HepG2 (cell line): ENCODE data around the gene AUTS2. TPM values are rescaled to one million over a fixed set of nuclear protein-coding genes. Genes with fewer than 3 reads are reported as not detected.

ENCODE experiments used
- ATAC-seq: fragments of 200-7000 bp; cut with Tn5 transposase; 3 replicates; pipeline ENCODE4 v1.9.1; 2020; ENCODE audit warnings: mild to moderate bottlenecking, moderate library complexity
- BruUV-seq: library from RNA; stranded (reverse); fragments of 400-500 nt; replicated peaks from 2 replicates; lab custom pipeline; 2021; lab: Mats Ljungman, UMichigan
- CTCF ChIA-PET: fragments of 300-600 bp; formaldehyde crosslinking; extraction: SDS; loops from one replicate; lab custom pipeline; 2021; ENCODE audit warnings: low total read pairs, inconsistent platforms, low intra/inter-chr PET ratio; lab: Yijun Ruan, JAX
- POLR2A ChIA-PET: fragments of 350-600 bp; sonication (Branson Sonifier 250); formaldehyde crosslinking; loops from one replicate; lab custom pipeline; 2020; ENCODE audit warnings: antibody characterized with exemption, inconsistent platforms; lab: Yijun Ruan, JAX
- DNase-seq: peaks from one replicate; pipeline ENCODE4 v3.0.0-alpha.2; 2015; ENCODE audit warnings: low spot score
- FAIRE-seq: peaks from 3 replicates; lab custom pipeline; 2011; peaks lifted over from hg19 to GRCh38; lab: Jason Lieb, UNC
- H2AFZ ChIP-seq: one replicate; pipeline ENCODE4 v1.6.1; 2011; ENCODE audit warnings: low read length, inconsistent platforms
- H3K27ac ChIP-seq: fragments of 300-600 bp; 3 replicates; pipeline ENCODE4 v1.8.0; 2011; ENCODE audit warnings: mixed run types, mild to moderate bottlenecking, mixed read lengths, low read length, inconsistent platforms; ENCODE audit not compliant: insufficient read depth; ENCODE audit errors: extremely low read length
- H3K27me3 ChIP-seq, 2 experiments: fragments of 200-600 bp in 1 of 2; 2 replicates in 1 of 2; 3 replicates in 1 of 2; pipeline versions ENCODE4 v1.6.0 to v1.8.0; 2011; ENCODE audit warnings: low read length in 2 of 2, mild to moderate bottlenecking in 2 of 2, moderate library complexity in 2 of 2, inconsistent platforms in 1 of 2; ENCODE audit not compliant: insufficient read depth in 2 of 2, control insufficient read depth in 1 of 2
- H3K36me3 ChIP-seq, 2 experiments: fragments of 200-600 bp in 1 of 2; replicated peaks in 1 of 2; 2 replicates in 1 of 2; 3 replicates in 1 of 2; pipeline versions ENCODE4 v1.5.1 to v1.8.0; 2011; ENCODE audit warnings: low read length in 2 of 2, inconsistent platforms in 1 of 2; ENCODE audit not compliant: insufficient read depth in 2 of 2, control insufficient read depth in 1 of 2
- H3K4me1 ChIP-seq: 2 replicates; pipeline ENCODE4 v1.5.1; 2012; ENCODE audit warnings: low read length, inconsistent platforms; ENCODE audit not compliant: insufficient read depth
- H3K4me2 ChIP-seq: 2 replicates; pipeline ENCODE4 v1.6.0; 2011; ENCODE audit warnings: low read depth, low read length, inconsistent platforms
- H3K4me3 ChIP-seq, 3 experiments: fragments of 200-600 bp in 1 of 3; sonication (generic), shearing (Covaris generic) in 1 of 3; replicated peaks in 1 of 3; 2 replicates each; pipeline ENCODE4 v1.5.1; 2011 to 2016; ENCODE audit warnings: low read length in 3 of 3, inconsistent platforms in 2 of 3, low read depth in 2 of 3, mild to moderate bottlenecking in 2 of 3, control low read depth in 1 of 3, mixed read lengths in 1 of 3; ENCODE audit not compliant: insufficient read depth in 1 of 3
- H3K79me2 ChIP-seq: one replicate; pipeline ENCODE4 v1.6.1; 2011; ENCODE audit warnings: low read length, inconsistent platforms; ENCODE audit not compliant: insufficient read depth
- H3K9ac ChIP-seq: 2 replicates; pipeline ENCODE4 v1.6.0; 2011; ENCODE audit warnings: mild to moderate bottlenecking, low read depth, low read length, inconsistent platforms; ENCODE audit not compliant: insufficient read depth
- H3K9me3 ChIP-seq: 2 replicates; pipeline ENCODE4 v1.5.1; 2012; ENCODE audit warnings: mild to moderate bottlenecking, low read length
- H4K20me1 ChIP-seq: 2 replicates; pipeline ENCODE4 v1.6.0; 2011; ENCODE audit warnings: inconsistent platforms, mild to moderate bottlenecking, low read length, moderate library complexity; ENCODE audit not compliant: insufficient read depth
- CBX1 ChIP-seq: IDR thresholded peaks from one replicate; pipeline ENCODE4 v1.6.1; 2016; ENCODE audit warnings: antibody characterized with exemption, low read depth
- HBP1 ChIP-seq: IDR thresholded peaks from 2 replicates; pipeline ENCODE4 v1.6.1; 2016; ENCODE audit warnings: low read depth, control low read depth
- JUN ChIP-seq: sonication (generic); formaldehyde crosslinking; IDR thresholded peaks from 2 replicates; pipeline ENCODE4 v1.4.0; 2020; ENCODE audit warnings: mild to moderate bottlenecking, missing genetic modification reagents
- KDM2A ChIP-seq: sonication (generic); formaldehyde crosslinking; IDR thresholded peaks from 2 replicates; pipeline ENCODE4 v1.4.0; 2020; ENCODE audit warnings: low read depth, missing genetic modification reagents, borderline replicate concordance
- MAFG ChIP-seq: sonication (generic); formaldehyde crosslinking; IDR thresholded peaks from 2 replicates; pipeline ENCODE4 v1.5.1; 2020; ENCODE audit warnings: mild to moderate bottlenecking, missing genetic modification reagents
- NKX3-1 ChIP-seq: sonication (generic); formaldehyde crosslinking; IDR thresholded peaks from 2 replicates; pipeline ENCODE4 v1.5.0; 2020; ENCODE audit warnings: missing genetic modification reagents
- SIN3A ChIP-seq: IDR thresholded peaks from 2 replicates; pipeline ENCODE4 v1.6.1; 2011; ENCODE audit warnings: low read depth, mild to moderate bottlenecking, control low read depth, low read length, borderline replicate concordance
- SNRNP70 ChIP-seq: fragments of 200-400 bp; formaldehyde crosslinking; IDR thresholded peaks from 2 replicates; pipeline ENCODE4 v1.6.1; 2017; ENCODE audit warnings: mild to moderate bottlenecking, low read depth, low read length, moderate library complexity
- SP2 ChIP-seq: sonication (generic); formaldehyde crosslinking; IDR thresholded peaks from 2 replicates; pipeline ENCODE4 v1.5.1; 2020; ENCODE audit warnings: mild to moderate bottlenecking, missing genetic modification reagents
- SSRP1 ChIP-seq: IDR thresholded peaks from 2 replicates; pipeline ENCODE4 v1.6.1; 2016; ENCODE audit warnings: control low read depth
- STAG1 ChIP-seq: sonication (generic); formaldehyde crosslinking; IDR thresholded peaks from 2 replicates; pipeline ENCODE4 v1.4.0; 2020; ENCODE audit warnings: missing genetic modification reagents
- TP53 ChIP-seq: sonication (generic); formaldehyde crosslinking; conservative IDR thresholded peaks from 2 replicates; pipeline ENCODE4 v1.4.0; 2020; ENCODE audit warnings: missing genetic modification reagents
- ZBTB37 ChIP-seq: sonication (generic); formaldehyde crosslinking; IDR thresholded peaks from 2 replicates; pipeline ENCODE4 v1.4.0; 2020; ENCODE audit warnings: mild to moderate bottlenecking, missing genetic modification reagents
- ZFP36 ChIP-seq: fragments of 150-350 bp; IDR thresholded peaks from 2 replicates; pipeline ENCODE4 v1.6.1; 2018; ENCODE audit warnings: borderline replicate concordance, low read length, low read depth; ENCODE audit not compliant: partially characterized antibody
- ZFP82 ChIP-seq: sonication (generic); formaldehyde crosslinking; IDR thresholded peaks from 2 replicates; pipeline ENCODE4 v1.5.1; 2020; ENCODE audit warnings: mild to moderate bottlenecking, missing genetic modification reagents, borderline replicate concordance
- ZFY ChIP-seq: sonication (generic); formaldehyde crosslinking; IDR thresholded peaks from 2 replicates; pipeline ENCODE4 v1.4.0; 2020; ENCODE audit warnings: missing genetic modification reagents
- ZNF414 ChIP-seq: sonication (generic); formaldehyde crosslinking; IDR thresholded peaks from 2 replicates; pipeline ENCODE4 v1.5.0; 2020; ENCODE audit warnings: missing genetic modification reagents
- ZNF569 ChIP-seq: sonication (generic); formaldehyde crosslinking; IDR thresholded peaks from 2 replicates; pipeline ENCODE4 v1.5.0; 2020; ENCODE audit warnings: mild to moderate bottlenecking, missing genetic modification reagents, moderate library complexity, borderline replicate concordance
- ZNF597 ChIP-seq: sonication (generic); formaldehyde crosslinking; IDR thresholded peaks from 2 replicates; pipeline ENCODE4 v1.5.0; 2020; ENCODE audit warnings: missing genetic modification reagents
- WGBS: methylation state at CpG from one replicate; pipeline ENCODE4 v1.1.6; 2017; ENCODE audit warnings: low lambda C conversion rate; 5-methylcytosine and 5-hydroxymethylcytosine counted together
- in situ Hi-C: cut with HindIII; loops from 2 replicates; pipeline ENCODE4 v1.10.0; 2017; ENCODE audit warnings: low pct_unique_long_range_greater_than_20kb; ENCODE audit not compliant: extremely low pct_ligation_motif_present
- intact Hi-C: fragments of 100-400 bp; cut with micrococcal nuclease; formaldehyde crosslinking; loops from one replicate; pipeline ENCODE4 v1.10.0; 2022; ENCODE audit not compliant: unreplicated experiment
- polyA plus RNA-seq, 8 experiments: library from polyadenylated mRNA; depleted of rRNA in 3 of 8; stranded (reverse) in 7 of 8; unstranded in 1 of 8; fragments of >200 nt; fragmentation: Illumina TruSeq in 4 of 8; extraction: Trizol in 4 of 8; gene quantifications; 2 replicates each; pipeline versions ENCODE4 v1.2.1 to v1.2.3, GENCODE V29; 2011 to 2016; ENCODE audit warnings: low read depth in 4 of 8, missing spikeins in 1 of 8, mixed read lengths in 1 of 8; ENCODE audit not compliant: insufficient read depth in 1 of 8
- total RNA-seq, 5 experiments: library from RNA; depleted of rRNA; stranded (reverse); fragments of >200 nt; fragmentation: Illumina TruSeq; extraction: Trizol; gene quantifications; 2 replicates each; pipeline ENCODE4 v1.2.3, GENCODE V29; 2016; ENCODE audit warnings: low read depth in 1 of 5

The AUTS2 gene
- total and polyA plus RNA-seq, 2 of the 13 experiments (the other 11 are each of a cell fraction or from before 2014, with no cell fraction given), result 0.38 TPM; not detected in 1

- no peak for TF ChIP-seq SSRP1 (CRISPR knock-in tag)
- TF ChIP-seq MAFG (CRISPR knock-in tag), result no peak
- no peak for TF ChIP-seq ZBTB37 (CRISPR knock-in tag)
- TF ChIP-seq NKX3-1 (CRISPR knock-in tag), result no peak
- TF ChIP-seq ZFY (CRISPR knock-in tag), result no peak
- TF ChIP-seq ZNF597 (CRISPR knock-in tag), result no peak
- TF ChIP-seq, all 625 proteins: peak for 0
These were observed 755.7 kb downstream of the AUTS2 start (continued) for GRCh38 chr7:70353946-70354335.

- Histone ChIP-seq H4K20me1 (no peaks in the 10 kb centered on the region), H3K27me3 (no peaks in the 10 kb centered on the region), H3K9me3 (no peaks in the 10 kb centered on the region), H2AFZ (no peak overlapping the region), H3K36me3 (no peaks in the 10 kb centered on the region), H3K4me3 (no peak overlapping the region), H3K27ac (no peak overlapping the region), H3K4me1 (no peaks in the 10 kb centered on the region), H3K4me2 (no peak overlapping the region), H3K79me2 (no peaks in the 10 kb centered on the region), H3K9ac (no peak overlapping the region)
- TF ChIP-seq JUN (no peak), SP2 (CRISPR knock-in tag) (no peak), TP53 (CRISPR knock-in tag) (no peak), HBP1 (CRISPR knock-in tag) (no peak), STAG1 (CRISPR knock-in tag) (no peak), ZFP82 (CRISPR knock-in tag) (no peak), CBX1 (no peak), ZNF569 (CRISPR knock-in tag) (no peak), SNRNP70 (no peak), KDM2A (CRISPR knock-in tag) (no peak), ZFP36 (no peak), ZNF414 (CRISPR knock-in tag) (no peak), SIN3A (no peak)
- intact Hi-C loops (no loop called here), in situ Hi-C loops (no loop called here)
- CTCF ChIA-PET, result no interaction called here
- ATAC-seq, result no peak
- no peak for FAIRE-seq
- no peak for DNase-seq
- POLR2A ChIA-PET, result no interaction called here
- BruUV-seq, result no TSS peak
- 29% methylated on average over 8 of the region's 8 CpGs for WGBS
These were observed 756.3 kb downstream of the AUTS2 start for GRCh38 chr7:70354409-70355169.
